Head of caudate nucleus (tissue), 42 donors: ENCODE results near the gene SSBP2.

ENCODE experiments used
- DNase-seq, 42 donors: peaks; one replicate each; pipeline versions ENCODE4 v3.0.0 to v3.0.0-alpha.2; 2020 to 2021; ENCODE audit warnings: mixed read lengths in 7 of 42
- intact Hi-C: fragments of 100-400 bp; cut with DNase I; formaldehyde crosslinking; loops from one replicate; pipeline ENCODE4 v1.15.0; 2022

Gene SSBP2

GRCh38 chr5:81772488-81772887, 21.6 kb upstream of the SSBP2 start:
- intact Hi-C loops, result no loop called here
- DNase-seq, result no peak

GRCh38 chr5:81768935-81769452, 18.1 kb upstream of the SSBP2 start:
- intact Hi-C loops, result no loop called here
- no peak for DNase-seq

DNA sequence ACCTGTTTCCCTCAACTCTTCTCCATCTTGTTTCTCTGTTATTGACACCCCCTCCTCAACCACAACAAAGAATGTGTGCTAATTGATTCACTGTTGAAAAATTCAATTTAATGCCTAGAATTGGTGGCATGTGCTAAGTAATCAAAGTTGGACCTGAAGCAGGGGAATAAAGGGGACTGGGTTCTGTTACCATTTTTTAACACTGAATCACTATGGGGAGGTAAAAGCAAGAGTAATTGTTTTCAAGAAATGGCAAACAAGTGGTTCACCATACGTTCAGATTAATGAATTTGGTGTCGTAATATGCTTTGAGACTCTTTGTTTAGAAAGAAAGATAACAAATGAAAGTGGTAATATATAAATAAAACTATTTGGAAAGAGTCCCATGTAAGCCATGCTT, 17.0 kb upstream of the SSBP2 start:
- intact Hi-C loops, result no loop called here

DNA sequence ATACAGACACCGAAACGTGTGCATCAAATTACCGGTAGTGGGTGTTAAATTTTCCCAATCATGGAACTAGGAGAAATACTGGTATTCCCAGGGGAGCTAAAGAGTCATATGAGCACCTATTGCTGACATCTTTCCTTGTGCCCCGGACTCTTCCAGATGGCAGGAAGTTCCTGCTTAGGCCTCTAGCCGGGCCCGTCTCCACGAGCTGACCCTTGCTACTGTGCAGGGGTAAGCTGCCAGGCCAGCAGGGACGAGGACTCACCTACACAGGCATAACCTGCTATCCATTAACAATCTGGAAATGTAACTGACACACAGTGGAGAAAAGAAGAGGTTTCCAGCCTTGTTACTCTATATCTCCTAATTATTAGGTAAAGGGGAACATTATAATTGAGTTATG, 16.2 kb upstream of the SSBP2 start:
- intact Hi-C loops, result no loop called here

More for the DNA sequence above, 17.0 kb upstream of the SSBP2 start:
- DNase-seq, result no peak

DNA sequence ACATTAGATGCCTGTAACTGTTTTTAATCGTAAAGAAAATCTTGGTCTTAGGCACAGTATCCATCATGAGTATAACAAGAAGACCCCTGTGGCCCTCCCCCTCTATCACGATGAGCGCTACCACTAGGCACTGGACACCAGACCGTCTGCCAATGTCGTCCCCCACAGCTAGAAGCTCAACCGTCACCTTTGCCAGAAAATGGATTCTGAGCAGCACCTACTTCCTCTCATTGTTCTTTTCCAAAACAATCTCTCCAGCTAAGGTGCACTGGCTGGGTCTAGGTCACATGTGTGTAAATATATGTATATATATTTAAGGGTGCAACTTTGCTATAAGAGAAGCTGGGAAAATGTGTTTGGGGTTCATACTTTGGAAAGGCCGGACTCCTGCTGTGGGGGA, 15.7 kb upstream of the SSBP2 start:
- intact Hi-C loops, result no loop called here

More for the DNA sequence above, 16.2 kb upstream of the SSBP2 start:
- no peak for DNase-seq

GRCh38 chr5:81763294-81763928, 12.5 kb upstream of the SSBP2 start:
- intact Hi-C loops, result no loop called here
- no peak for DNase-seq

More for the DNA sequence above, 15.7 kb upstream of the SSBP2 start:
- DNase-seq, result no peak

DNA sequence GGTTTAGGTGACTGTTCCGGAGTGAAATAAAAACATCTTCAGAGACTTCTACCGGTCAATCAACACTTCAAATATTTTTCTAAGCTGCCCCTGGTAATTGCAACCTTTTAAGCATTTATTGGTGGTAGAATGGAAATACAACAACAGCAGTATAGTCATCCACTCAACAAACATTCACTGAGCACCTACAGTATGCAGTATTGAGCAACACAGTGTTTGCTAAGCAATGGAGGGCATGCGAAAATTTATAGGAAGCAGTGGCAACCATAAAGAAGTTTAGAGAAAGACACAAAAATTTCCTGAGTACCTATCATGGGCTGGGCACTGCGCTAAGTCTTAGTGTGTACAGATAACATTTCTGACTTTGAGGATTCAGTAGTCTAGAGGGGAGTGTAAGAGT, 12.0 kb upstream of the SSBP2 start:
- DNase-seq, result no peak
- intact Hi-C loops, result no loop called here

- no peak for DNase-seq
- intact Hi-C loops, result no loop called here
These were observed 11.5 kb upstream of the SSBP2 start for GRCh38 chr5:81762401-81762800.

DNA sequence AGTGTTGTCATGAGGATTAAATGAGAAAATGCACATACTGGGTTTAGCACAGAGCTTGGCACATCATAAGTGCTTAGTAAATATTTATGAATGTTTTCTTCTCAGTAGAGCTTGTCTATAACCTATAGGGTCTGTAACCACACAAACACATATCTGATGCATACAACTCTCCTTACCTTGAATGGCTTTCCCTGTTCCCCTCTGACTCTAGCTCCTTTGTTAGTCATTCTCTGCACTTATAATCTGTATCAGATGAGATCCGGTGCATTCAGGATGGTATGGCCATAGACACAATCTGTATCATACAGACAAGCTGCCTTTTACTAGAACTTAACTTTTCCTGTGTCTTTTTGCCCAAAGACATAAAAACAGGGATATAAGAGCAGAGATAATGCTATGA, 11.1 kb upstream of the SSBP2 start:
- DNase-seq, result no peak
- intact Hi-C loops, result no loop called here

DNA sequence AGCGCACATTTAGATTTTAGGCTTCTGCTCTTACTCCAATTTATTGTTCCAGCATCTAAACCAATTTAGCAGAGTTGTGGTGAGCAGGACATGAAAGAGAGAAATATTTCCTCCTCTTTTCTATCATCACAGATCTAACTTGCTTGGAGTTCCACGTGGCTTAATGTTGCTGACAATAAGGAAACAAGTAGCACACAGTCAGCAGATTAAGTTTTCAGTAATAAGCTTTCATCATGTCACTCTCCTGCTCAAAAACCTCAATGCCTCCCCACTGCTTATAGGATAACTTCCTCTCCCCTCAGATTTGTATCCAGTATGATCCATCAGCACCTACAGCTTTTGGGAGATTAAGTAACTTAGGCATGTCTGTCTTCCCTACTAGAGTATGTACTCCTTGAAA, 10.4 kb upstream of the SSBP2 start:
- intact Hi-C loops, result no loop called here
- no peak for DNase-seq

DNA sequence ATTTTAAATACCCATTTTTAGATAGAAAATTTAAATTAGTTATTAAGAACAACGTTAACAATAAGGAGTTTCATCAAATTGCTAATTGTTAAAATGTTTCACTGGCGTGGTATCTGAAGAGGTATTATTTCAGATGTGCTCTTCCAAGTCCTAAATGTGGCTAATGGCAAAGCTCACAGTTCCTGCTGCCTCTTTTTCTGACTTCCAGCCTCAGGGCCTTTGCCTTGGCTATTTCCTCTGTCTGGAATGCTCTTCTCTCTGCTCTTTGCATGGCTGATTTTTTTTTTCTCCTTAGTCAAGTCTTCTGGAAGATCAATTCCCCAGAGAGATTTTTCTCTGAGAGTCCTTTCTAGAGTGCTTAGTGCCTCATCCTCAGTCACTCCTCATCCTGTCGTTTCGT, 9.6 kb upstream of the SSBP2 start:
- intact Hi-C loops, result no loop called here
- DNase-seq, result no peak

GRCh38 chr5:81759632-81760005, 8.7 kb upstream of the SSBP2 start:
- peak in 1 of 42 donors; percentile 18 for DNase-seq
- intact Hi-C loops, result loop anchor here (10.0 kb wide), 2 partner anchors 335 to 405 kb away; no protein-coding TSS in a partner anchor

GRCh38 chr5:81757404-81757803, 6.5 kb upstream of the SSBP2 start:
- DNase-seq, result no peak
- intact Hi-C loops, result loop anchor here (10.0 kb wide), 2 partner anchors 333 to 407 kb away; no protein-coding TSS in a partner anchor

DNA sequence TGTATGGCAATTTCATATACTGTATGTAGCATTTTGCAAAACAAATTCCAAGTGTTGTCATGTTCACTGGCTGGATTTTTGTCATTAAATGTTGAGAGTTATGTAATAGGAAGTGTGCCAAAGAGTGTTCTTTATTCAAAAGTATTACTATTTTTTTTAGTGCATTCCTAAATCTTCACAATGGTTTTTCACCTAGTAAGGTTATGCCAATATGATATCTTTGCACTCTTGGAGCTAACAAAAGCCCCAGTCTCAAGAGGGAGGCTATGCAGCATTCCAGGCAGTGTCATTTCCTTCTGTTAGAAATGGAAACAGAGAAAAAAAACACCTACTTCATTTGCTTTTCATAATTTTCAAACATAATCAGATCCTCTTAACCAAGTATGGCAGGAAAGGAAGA, 5.1 kb upstream of the SSBP2 start:
- DNase-seq, result no peak
- intact Hi-C loops, result loop anchor here (10.0 kb wide), 2 partner anchors 331 to 409 kb away; no protein-coding TSS in a partner anchor

GRCh38 chr5:81755320-81755719, 4.4 kb upstream of the SSBP2 start:
- intact Hi-C loops, result loop anchor here (10.0 kb wide), 2 partner anchors 331 to 409 kb away; no protein-coding TSS in a partner anchor
- no peak for DNase-seq

DNA sequence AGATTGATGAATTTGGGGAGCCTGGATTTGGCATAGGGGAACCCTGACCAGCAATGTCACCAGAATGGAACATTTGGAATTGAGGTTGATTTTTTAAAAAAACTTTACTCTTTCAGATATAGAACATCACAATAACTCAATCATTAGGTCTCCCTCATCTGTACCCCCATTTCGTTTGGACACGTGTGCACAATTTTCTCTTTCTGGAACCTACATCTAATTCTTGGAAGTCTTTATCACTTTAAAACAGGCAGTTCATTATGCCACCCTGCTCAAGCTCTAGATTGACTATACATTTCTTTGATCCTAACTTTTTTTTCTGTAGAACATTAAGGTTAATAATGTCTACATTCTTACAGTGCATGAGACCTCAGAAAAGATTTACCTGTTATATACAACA, 3.7 kb upstream of the SSBP2 start:
- intact Hi-C loops, result loop anchor here (5.0 to 10.0 kb wide), 3 partner anchors 33 to 410 kb away; no protein-coding TSS in a partner anchor

DNA sequence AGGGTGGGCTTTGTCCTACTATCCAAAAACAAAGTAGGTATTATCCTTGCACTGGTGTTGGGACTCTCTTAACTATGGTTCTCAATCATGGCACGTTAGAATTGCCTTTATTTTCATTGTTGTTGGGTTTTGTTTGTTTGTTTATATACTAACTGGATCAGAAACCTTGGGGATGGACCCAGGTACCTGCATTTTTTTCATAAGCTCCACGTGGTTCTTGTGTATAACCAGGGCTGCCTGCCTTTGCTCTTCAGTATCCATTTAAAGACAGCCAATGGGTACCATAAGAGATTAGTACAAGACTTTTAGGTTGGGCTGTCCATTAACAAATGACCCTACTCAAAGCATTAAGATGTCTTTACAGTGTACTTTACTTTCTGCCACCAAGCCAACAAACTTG, 2.5 kb upstream of the SSBP2 start:
- DNase-seq, result no peak
- intact Hi-C loops, result loop anchor here (5.0 to 10.0 kb wide), 3 partner anchors 34 to 411 kb away; no protein-coding TSS in a partner anchor

More for the DNA sequence above, 3.7 kb upstream of the SSBP2 start:
- no peak for DNase-seq

GRCh38 chr5:81752644-81752963, 1.7 kb upstream of the SSBP2 start:
- DNase-seq, result no peak
- intact Hi-C loops, result loop anchor here (5.0 to 10.0 kb wide), 3 partner anchors 35 to 412 kb away; no protein-coding TSS in a partner anchor

GRCh38 chr5:81751836-81752643, 1.1 kb upstream of the SSBP2 start:
- DNase-seq, result peak in 37 of 42 donors; percentile 13 to 76 (median 47)
- intact Hi-C loops, result loop anchor here (1.0 to 10.0 kb wide), 5 partner anchors 35 to 413 kb away; no protein-coding TSS in a partner anchor
